ENCODE results near the gene CCL1.
"Not testable (repeated sequence)": the region's sequence is repeated elsewhere in the genome, so short reads cannot be mapped to it uniquely, and the experiment has no call there.

Gene CCL1

DNA sequence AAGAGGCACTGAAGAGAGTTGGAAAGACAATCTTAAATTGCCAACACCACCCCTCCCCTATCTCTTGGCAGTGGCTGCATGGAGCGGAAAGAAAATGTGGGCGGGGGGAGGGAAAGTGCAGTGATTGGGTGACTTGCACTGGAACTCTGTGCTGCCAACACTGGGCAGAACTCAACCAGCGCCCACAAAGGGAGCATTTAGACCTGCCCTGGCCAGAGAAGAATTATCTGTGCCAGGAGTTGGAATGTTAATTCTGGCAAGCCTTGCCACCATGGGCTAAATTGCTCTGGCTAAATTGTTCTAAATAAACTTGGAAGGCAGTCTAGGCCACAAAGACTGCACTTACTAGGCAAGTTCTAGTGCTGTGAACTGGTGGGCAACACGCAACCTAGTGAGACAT is 13.3 kb downstream of the CCL1 start:
- DNase-seq (ENCODE audit: extremely low read depth, insufficient read length) = no peak
- Histone ChIP-seq H3K36me3 (ENCODE audit: control insufficient read depth, insufficient read depth, low read length) (no peaks in the 10 kb centered on the region), H3K27me3 (replicated peaks; ENCODE audit: control insufficient read depth, insufficient read depth, low read length) (no peaks in the 10 kb centered on the region; the same call in 1 of the 2 replicates), H3K4me3 (replicated peaks; ENCODE audit: low read depth, low read length) (no peak overlapping the region)
- TF ChIP-seq, protein P1, sequence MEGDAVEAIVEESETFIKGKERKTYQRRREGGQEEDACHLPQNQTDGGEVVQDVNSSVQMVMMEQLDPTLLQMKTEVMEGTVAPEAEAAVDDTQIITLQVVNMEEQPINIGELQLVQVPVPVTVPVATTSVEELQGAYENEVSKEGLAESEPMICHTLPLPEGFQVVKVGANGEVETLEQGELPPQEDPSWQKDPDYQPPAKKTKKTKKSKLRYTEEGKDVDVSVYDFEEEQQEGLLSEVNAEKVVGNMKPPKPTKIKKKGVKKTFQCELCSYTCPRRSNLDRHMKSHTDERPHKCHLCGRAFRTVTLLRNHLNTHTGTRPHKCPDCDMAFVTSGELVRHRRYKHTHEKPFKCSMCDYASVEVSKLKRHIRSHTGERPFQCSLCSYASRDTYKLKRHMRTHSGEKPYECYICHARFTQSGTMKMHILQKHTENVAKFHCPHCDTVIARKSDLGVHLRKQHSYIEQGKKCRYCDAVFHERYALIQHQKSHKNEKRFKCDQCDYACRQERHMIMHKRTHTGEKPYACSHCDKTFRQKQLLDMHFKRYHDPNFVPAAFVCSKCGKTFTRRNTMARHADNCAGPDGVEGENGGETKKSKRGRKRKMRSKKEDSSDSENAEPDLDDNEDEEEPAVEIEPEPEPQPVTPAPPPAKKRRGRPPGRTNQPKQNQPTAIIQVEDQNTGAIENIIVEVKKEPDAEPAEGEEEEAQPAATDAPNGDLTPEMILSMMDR (IDR thresholded peaks at IDR 0.05; ENCODE audit: insufficient read depth, low read length, poor library complexity, severe bottlenecking) = no peak

DNA sequence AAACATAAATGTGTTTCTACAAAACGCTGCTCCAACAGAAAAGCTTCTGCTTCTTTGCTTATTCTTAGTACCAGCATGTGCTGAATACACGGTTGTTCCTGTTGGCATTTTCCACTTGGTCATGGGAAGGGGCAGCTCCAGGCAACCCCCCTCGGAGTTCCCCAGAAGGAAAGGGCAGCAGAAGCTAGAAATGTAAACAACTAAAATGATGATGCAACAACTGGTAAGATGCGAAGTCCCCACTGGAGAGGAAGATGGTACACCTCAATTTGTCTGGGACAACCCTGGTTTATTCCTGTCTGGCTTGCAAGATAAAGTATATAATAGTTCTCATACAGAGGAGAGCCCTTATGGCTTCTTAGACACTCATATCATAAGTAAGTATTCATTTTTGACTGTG is 16.0 kb downstream of the CCL1 start:
- TF ChIP-seq, protein P1 (IDR thresholded peaks at IDR 0.05; ENCODE audit: insufficient read depth, low read length, poor library complexity, severe bottlenecking) = no peak
- no peak for DNase-seq (ENCODE audit: extremely low read depth, insufficient read length)
- Histone ChIP-seq H3K27me3 (replicated peaks; ENCODE audit: control insufficient read depth, insufficient read depth, low read length) (no peaks in the 10 kb centered on the region; the same call in 1 of the 2 replicates), H3K36me3 (ENCODE audit: control insufficient read depth, insufficient read depth, low read length) (no peaks in the 10 kb centered on the region), H3K4me3 (replicated peaks; ENCODE audit: low read depth, low read length) (no peak overlapping the region)

DNA sequence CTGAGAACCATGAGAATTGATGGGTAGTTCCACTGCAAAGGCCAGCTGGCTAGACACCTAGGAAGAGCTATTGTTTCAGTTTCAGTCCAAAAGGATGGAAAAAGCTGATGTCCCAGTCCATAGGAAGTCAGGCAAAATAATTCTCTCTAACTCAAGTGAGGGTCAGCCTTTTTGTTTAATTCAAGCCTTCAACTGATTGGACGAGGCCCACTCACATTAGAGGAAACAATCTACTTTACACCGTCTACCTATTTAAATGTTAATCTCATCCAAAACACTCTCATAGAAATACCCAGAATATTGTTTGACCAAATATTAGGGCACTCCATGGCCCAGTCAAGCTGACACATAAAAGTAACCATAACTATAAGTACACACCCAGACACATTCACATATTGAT is 21.1 kb downstream of the CCL1 start:
- TF ChIP-seq, protein P1 (IDR thresholded peaks at IDR 0.05; ENCODE audit: insufficient read depth, low read length, poor library complexity, severe bottlenecking) = no peak
- no peak for DNase-seq (ENCODE audit: extremely low read depth, insufficient read length)
- Histone ChIP-seq H3K4me3 (replicated peaks; ENCODE audit: low read depth, low read length) (no peak overlapping the region), H3K36me3 (ENCODE audit: control insufficient read depth, insufficient read depth, low read length) (no peaks in the 10 kb centered on the region), H3K27me3 (replicated peaks; ENCODE audit: control insufficient read depth, insufficient read depth, low read length) (no peaks in the 10 kb centered on the region)

DNA sequence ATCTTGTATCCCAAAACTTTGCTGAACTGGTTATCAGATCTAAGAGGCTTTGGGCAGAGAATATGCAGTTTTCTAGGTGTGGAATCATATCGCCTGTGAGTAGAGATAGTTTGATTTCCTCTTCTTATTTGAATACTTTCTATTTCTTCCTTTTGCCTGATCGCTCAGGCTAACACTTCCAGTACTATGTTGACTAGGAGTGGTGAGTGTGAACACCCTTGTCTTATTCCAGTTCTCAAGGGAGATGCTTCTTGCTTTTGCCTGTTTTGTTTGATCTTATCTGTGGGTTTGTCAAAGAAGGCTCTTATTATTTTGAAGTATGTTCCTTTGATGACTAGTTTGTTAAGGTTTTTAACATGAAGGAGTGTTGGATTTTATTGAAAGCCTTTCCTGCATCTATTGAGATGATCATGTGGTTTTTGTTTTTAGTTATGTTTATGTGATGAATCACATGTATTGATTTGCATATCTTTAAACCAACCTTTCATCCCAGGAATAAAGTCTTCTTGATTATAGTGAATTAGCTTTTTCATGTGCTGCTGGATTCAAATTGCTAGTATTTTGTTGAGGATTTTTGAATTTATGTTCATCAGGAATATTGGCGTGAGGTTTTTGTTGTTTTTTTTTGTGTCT is 23.8 kb downstream of the CCL1 start:
- no peak for DNase-seq (ENCODE audit: extremely low read depth, insufficient read length)
- no peaks in the 10 kb centered on the region for H3K27me3 ChIP-seq (replicated peaks; ENCODE audit: control insufficient read depth, insufficient read depth, low read length)
- no peaks in the 10 kb centered on the region for H3K36me3 ChIP-seq (ENCODE audit: control insufficient read depth, insufficient read depth, low read length)
- TF ChIP-seq, protein P1 (IDR thresholded peaks at IDR 0.05; ENCODE audit: insufficient read depth, low read length, poor library complexity, severe bottlenecking) = no peak
- no peak overlapping the region for H3K4me3 ChIP-seq (replicated peaks; ENCODE audit: low read depth, low read length)

DNA sequence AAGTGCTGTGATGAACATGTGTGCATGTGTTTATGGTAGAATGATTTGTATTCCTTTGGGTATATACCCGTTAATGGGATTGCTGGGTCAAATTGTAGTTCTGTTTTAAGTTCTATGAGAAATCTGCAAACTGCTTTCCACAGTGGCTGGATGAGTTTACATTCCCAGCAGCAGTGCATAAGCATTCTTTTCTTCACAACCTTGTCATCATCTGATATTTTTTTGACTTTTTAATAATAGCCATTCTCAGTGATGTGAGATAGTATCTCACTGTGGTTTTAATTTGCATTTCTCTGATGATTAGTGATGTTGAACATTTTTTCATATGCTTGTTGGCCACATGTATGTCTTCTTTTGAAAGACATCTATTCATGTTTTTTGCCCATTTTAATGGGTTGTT is 25.3 kb downstream of the CCL1 start:
- DNase-seq (ENCODE audit: extremely low read depth, insufficient read length) = no peak

DNA sequence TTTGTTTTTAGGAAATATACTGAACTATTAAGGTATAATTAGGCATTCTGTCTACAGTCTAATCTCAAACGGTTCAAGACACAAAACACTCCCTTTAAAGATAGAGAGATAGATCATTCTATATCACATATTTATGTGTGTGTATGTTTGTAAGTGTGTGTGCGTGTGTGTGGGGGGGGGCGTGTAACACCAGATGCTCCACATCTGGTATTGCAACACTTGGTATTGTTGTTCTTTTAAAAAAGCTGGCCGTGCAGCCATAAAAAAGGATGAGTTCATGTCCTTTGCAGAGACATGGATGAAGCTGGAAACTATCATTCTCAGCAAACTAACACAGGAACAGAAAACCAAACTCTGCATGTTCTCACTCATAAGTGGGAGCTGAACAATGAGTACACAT is 35.5 kb downstream of the CCL1 start:
- not testable (repeated sequence) for DNase-seq (ENCODE audit: extremely low read depth, insufficient read length); H3K36me3 ChIP-seq (ENCODE audit: control insufficient read depth, insufficient read depth, low read length); H3K27me3 ChIP-seq (replicated peaks; ENCODE audit: control insufficient read depth, insufficient read depth, low read length); H3K4me3 ChIP-seq (replicated peaks; ENCODE audit: low read depth, low read length)

More for the DNA sequence above, 25.3 kb downstream of the CCL1 start:
- H3K27me3 ChIP-seq (replicated peaks; ENCODE audit: control insufficient read depth, insufficient read depth, low read length) = no peaks in the 10 kb centered on the region
- no peak overlapping the region for H3K4me3 ChIP-seq (replicated peaks; ENCODE audit: low read depth, low read length)
- TF ChIP-seq, protein P1 (IDR thresholded peaks at IDR 0.05; ENCODE audit: insufficient read depth, low read length, poor library complexity, severe bottlenecking) = no peak
- H3K36me3 ChIP-seq (ENCODE audit: control insufficient read depth, insufficient read depth, low read length) = no peaks in the 10 kb centered on the region
